Neural cell (in vitro differentiated cells): Measurements from ENCODE around the gene RPS16. TPM values are rescaled to one million over a fixed set of nuclear protein-coding genes. Genes with fewer than 3 reads are reported as not detected.

Experiments used
- polyA plus RNA-seq: library from polyadenylated mRNA; depleted of rRNA; stranded (reverse); fragments of >200 nt; gene quantifications from 2 replicates; pipeline ENCODE4 v1.2.3, GENCODE V29; 2014
- small RNA-seq, 3 experiments: library from RNA; depleted of rRNA; stranded (forward); fragments of <200 nt; gene quantifications; one replicate each; pipeline ENCODE3, GENCODE V24; 2012

The RPS16 gene
- polyA plus RNA-seq, 1 donor from 2014 or later, result 22.6 TPM

Small RNA genes within 50 kb of the gene (small RNA-seq; reads per million reads assigned to genes)
- gene MIR4530, result 0 reads per million in 3 experiments

Other genes starting within 250 kb of the RPS16 start
- gene NCCRP1, start 239.0 kb downstream of the RPS16 start, polyA plus RNA-seq, result not detected in 2 replicates
- gene SYCN, start 231.7 kb downstream of the RPS16 start, polyA plus RNA-seq, result not detected in 2 replicates
- gene IFNL3, start 190.9 kb downstream of the RPS16 start, polyA plus RNA-seq, result not detected in 2 replicates
- not detected in 2 replicates for gene IFNL4, start 187.1 kb downstream of the RPS16 start, polyA plus RNA-seq
- gene IFNL2, start 167.6 kb downstream of the RPS16 start, polyA plus RNA-seq, result not detected in 2 replicates
- not detected in 2 replicates for gene IFNL1, start 139.5 kb downstream of the RPS16 start, polyA plus RNA-seq
- gene LRFN1, start 115.1 kb downstream of the RPS16 start, polyA plus RNA-seq, result 1.9 and 2.2 TPM in 2 replicates
- 0.35 TPM in 1 of 2 replicates, not detected in the other for gene GMFG, start 99.9 kb downstream of the RPS16 start, polyA plus RNA-seq
- gene SAMD4B, start 93.5 kb downstream of the RPS16 start, polyA plus RNA-seq, result 17.9 and 19.3 TPM in 2 replicates
- 37.3 and 67.2 TPM in 2 replicates for gene PAF1, start 44.8 kb downstream of the RPS16 start, polyA plus RNA-seq
- 39.5 and 52.1 TPM in 2 replicates for gene MED29, start 44.6 kb downstream of the RPS16 start, polyA plus RNA-seq
- gene ZFP36, start 29.1 kb downstream of the RPS16 start, polyA plus RNA-seq, result 0.34 TPM in 1 of 2 replicates, not detected in the other
- gene PLEKHG2, start 23.3 kb downstream of the RPS16 start, polyA plus RNA-seq, result 14.3 and 23.2 TPM in 2 replicates
- 90.7 and 92.5 TPM in 2 replicates for gene SUPT5H, start 9.6 kb upstream of the RPS16 start, polyA plus RNA-seq
- 64.1 and 66.2 TPM in 2 replicates for gene TIMM50, start 44.9 kb upstream of the RPS16 start, polyA plus RNA-seq
- gene DLL3, start 63.0 kb upstream of the RPS16 start, polyA plus RNA-seq, result 34.4 and 35.5 TPM in 2 replicates
- gene SELENOV, start 79.2 kb upstream of the RPS16 start, polyA plus RNA-seq, result 1.3 TPM in 1 of 2 replicates, not detected in the other
- 32.6 and 36.5 TPM in 2 replicates for gene EID2B, start 96.9 kb upstream of the RPS16 start, polyA plus RNA-seq
- 45.4 and 47.4 TPM in 2 replicates for gene EID2, start 104.2 kb upstream of the RPS16 start, polyA plus RNA-seq
- gene LGALS13, start 166.6 kb upstream of the RPS16 start, polyA plus RNA-seq, result not detected in 2 replicates
- not detected in 2 replicates for gene LGALS16, start 220.0 kb upstream of the RPS16 start, polyA plus RNA-seq